Ishikawa (cell line): ENCODE data around the gene ARSB.

ENCODE experiments used
- CEBPB ChIP-seq: IDR thresholded peaks from 2 replicates; pipeline ENCODE4 v1.6.1; 2012
- CREB1 ChIP-seq: IDR thresholded peaks from 2 replicates; pipeline ENCODE4 v1.6.1; 2012; ENCODE audit warnings: low read depth
- EGR1 ChIP-seq: IDR thresholded peaks from 2 replicates; pipeline ENCODE4 v1.6.1; 2012
- EP300 ChIP-seq: IDR thresholded peaks from 2 replicates; pipeline ENCODE4 v1.6.1; 2012; ENCODE audit warnings: borderline replicate concordance
- FOXM1 ChIP-seq: IDR thresholded peaks from 2 replicates; pipeline ENCODE4 v1.6.1; 2012; ENCODE audit warnings: low read depth, borderline replicate concordance
- NFIC ChIP-seq: IDR thresholded peaks from 2 replicates; pipeline ENCODE4 v1.6.1; 2012
- RAD21 ChIP-seq: IDR thresholded peaks from 2 replicates; pipeline ENCODE4 v1.6.1; 2012; ENCODE audit warnings: low read depth
- TAF1 ChIP-seq: IDR thresholded peaks from 2 replicates; pipeline ENCODE4 v1.6.1; 2012; ENCODE audit warnings: low read depth, mild to moderate bottlenecking
- TCF12 ChIP-seq: IDR thresholded peaks from 2 replicates; pipeline ENCODE4 v1.6.1; 2012; ENCODE audit warnings: low read depth
- TEAD4 ChIP-seq: IDR thresholded peaks from 2 replicates; pipeline ENCODE4 v1.6.1; 2012
- USF1 ChIP-seq: IDR thresholded peaks from 2 replicates; pipeline ENCODE4 v1.6.1; 2012
- YY1 ChIP-seq: IDR thresholded peaks from 2 replicates; pipeline ENCODE4 v1.6.1; 2012; ENCODE audit warnings: low read depth
- ZBTB7A ChIP-seq: IDR thresholded peaks from 2 replicates; pipeline ENCODE4 v1.6.1; 2012; ENCODE audit warnings: low read depth
- TF ChIP-seq, protein P1 (sequence below): IDR thresholded peaks from 2 replicates; pipeline ENCODE4 v1.6.1; 2012
- TF ChIP-seq, protein P2 (sequence below): IDR thresholded peaks from 2 replicates; pipeline ENCODE4 v1.6.1; 2012; ENCODE audit warnings: low read depth, mild to moderate bottlenecking

The ARSB gene

DNA sequence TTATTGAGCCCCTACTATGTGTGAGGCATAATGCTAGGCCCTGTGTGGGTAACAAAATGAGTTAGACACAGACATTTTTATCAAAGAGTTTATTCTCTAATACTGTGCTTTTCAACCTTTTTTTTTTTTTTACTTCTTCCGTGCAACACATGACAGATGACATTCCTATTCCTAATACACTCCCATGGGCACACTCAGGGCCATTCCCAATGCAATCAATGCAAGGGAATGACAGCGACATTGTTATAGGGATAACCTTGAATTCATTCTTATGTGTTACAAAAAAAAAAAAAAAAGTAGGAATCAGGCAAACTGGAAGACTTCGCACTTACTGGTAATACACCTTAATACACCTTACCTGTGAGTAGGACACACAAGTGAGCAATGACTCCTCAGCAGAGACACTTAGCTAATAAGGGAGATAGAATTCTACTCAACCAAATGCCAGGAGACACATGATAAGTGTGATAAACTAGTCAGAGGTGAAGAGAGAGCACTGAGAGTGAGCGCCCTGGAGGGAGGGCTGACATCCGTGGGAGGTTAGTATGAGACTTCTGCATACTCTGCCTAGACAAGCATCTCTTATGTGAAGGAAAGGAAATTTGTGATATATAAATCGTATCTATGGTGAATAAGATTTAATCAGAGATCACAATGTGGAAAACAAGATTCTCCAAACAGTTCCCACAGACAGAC, 21.0 kb upstream of the ARSB start:
- TF ChIP-seq TCF12 (no peak), EGR1 (no peak), TEAD4 (no peak)

GRCh38 chr5:79005151-79005550, 20.0 kb upstream of the ARSB start:
- TF ChIP-seq, protein P1, sequence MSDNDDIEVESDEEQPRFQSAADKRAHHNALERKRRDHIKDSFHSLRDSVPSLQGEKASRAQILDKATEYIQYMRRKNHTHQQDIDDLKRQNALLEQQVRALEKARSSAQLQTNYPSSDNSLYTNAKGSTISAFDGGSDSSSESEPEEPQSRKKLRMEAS, result no peak
- TF ChIP-seq RAD21, result no peak
- no peak for TF ChIP-seq TCF12

- TF ChIP-seq CREB1 (no peak), NFIC (no peak), RAD21 (no peak), TCF12 (no peak), FOXM1 (no peak), USF1 (no peak), EGR1 (no peak), TEAD4 (no peak), TAF1 (no peak), EP300 (no peak)
- TF ChIP-seq, protein P2, sequence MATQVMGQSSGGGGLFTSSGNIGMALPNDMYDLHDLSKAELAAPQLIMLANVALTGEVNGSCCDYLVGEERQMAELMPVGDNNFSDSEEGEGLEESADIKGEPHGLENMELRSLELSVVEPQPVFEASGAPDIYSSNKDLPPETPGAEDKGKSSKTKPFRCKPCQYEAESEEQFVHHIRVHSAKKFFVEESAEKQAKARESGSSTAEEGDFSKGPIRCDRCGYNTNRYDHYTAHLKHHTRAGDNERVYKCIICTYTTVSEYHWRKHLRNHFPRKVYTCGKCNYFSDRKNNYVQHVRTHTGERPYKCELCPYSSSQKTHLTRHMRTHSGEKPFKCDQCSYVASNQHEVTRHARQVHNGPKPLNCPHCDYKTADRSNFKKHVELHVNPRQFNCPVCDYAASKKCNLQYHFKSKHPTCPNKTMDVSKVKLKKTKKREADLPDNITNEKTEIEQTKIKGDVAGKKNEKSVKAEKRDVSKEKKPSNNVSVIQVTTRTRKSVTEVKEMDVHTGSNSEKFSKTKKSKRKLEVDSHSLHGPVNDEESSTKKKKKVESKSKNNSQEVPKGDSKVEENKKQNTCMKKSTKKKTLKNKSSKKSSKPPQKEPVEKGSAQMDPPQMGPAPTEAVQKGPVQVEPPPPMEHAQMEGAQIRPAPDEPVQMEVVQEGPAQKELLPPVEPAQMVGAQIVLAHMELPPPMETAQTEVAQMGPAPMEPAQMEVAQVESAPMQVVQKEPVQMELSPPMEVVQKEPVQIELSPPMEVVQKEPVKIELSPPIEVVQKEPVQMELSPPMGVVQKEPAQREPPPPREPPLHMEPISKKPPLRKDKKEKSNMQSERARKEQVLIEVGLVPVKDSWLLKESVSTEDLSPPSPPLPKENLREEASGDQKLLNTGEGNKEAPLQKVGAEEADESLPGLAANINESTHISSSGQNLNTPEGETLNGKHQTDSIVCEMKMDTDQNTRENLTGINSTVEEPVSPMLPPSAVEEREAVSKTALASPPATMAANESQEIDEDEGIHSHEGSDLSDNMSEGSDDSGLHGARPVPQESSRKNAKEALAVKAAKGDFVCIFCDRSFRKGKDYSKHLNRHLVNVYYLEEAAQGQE, result no peak
- TF ChIP-seq, protein P1, result no peak
Measured at GRCh38 chr5:79002374-79002773, 17.3 kb upstream of the ARSB start.

DNA sequence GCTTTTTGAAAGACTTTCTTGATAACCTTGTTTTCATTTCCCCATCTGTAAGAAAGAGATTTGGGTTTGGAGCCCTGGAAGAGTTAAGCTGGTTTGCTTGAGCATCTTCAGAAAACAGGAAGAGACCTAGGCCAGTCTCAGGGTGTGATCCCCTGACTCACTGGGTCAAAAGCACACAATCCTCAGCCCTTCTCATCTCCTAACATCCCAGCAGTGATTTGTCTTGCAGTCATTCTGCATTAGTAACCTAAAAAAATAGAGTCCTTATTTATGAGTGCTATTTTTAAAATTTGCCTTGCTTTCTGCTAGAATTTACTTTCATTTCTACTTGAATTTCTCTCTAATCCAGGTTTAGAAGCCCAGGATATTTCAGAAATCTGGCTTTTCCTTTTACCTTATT, 16.4 kb upstream of the ARSB start:
- no peak for TF ChIP-seq CREB1
- TF ChIP-seq TCF12, result no peak
- TF ChIP-seq YY1, result no peak
- no peak for TF ChIP-seq RAD21
- TF ChIP-seq FOXM1, result no peak
- TF ChIP-seq EGR1, result no peak
- TF ChIP-seq TEAD4, result no peak
- TF ChIP-seq, protein P2, result no peak
- TF ChIP-seq ZBTB7A, result no peak
- no peak for TF ChIP-seq CEBPB
- no peak for TF ChIP-seq TAF1
- no peak for TF ChIP-seq USF1
- no peak for TF ChIP-seq NFIC
- TF ChIP-seq, protein P1, result no peak
- no peak for TF ChIP-seq EP300

DNA sequence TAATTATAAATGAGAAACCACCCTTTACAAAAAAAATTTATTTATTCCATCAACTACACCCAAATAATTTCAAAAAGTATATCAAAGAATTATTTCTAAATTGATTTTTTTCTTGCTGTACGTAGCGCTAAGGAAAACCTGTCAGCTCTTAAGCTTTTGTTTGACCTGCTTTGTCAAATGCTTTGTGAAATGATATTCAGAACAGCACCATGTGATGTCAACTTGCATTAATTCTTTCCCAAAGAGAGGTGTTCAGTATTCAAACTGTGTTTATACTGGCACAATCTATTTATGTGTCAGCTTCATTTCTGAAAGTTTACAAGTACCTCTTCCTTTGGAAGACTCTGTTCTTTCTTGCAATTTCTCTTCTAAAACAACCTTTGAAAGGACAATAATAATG, 12.0 kb upstream of the ARSB start:
- TF ChIP-seq TEAD4 (no peak), NFIC (no peak), YY1 (no peak), RAD21 (no peak), TCF12 (no peak), EGR1 (no peak), ZBTB7A (no peak), EP300 (no peak), FOXM1 (no peak), TAF1 (no peak), CREB1 (no peak), USF1 (no peak)
- TF ChIP-seq, protein P1, result no peak
- TF ChIP-seq, protein P2, result no peak
